ENCODE results near the gene ANKRD23. TPM values are rescaled to one million over a fixed set of nuclear protein-coding genes. Genes with fewer than 3 reads are reported as not detected.

ANKRD23 gene
- total and polyA plus RNA-seq, 12 donors, result 0.96 to 40.0 (median 14.5) TPM

- Histone ChIP-seq H3K27ac (peak overlapping the region in 7 of 10 donors; percentile 27 to 61 (median 54)), H3K27me3 (no peaks in the 10 kb centered on the region), H3K9me3 (no peaks in the 10 kb centered on the region), H3K4me3 (no peak overlapping the region), H3K4me1 (peaks cover 0 to 30% (median 14%) of the 10 kb centered on the region in 9 donors), H3K36me3 (peaks cover 0 to 97% (median 42%) of the 10 kb centered on the region in 9 donors)
- ATAC-seq, result peak; percentile 35 to 83 (median 78)
- no peak for TF ChIP-seq CTCF (IDR thresholded peaks at IDR 0.05)
- peak; percentile 67 to 75 for DNase-seq
- intact Hi-C loops (cut with DNase I), result no loop called here
- WGBS, 2 donors, result 37 to 41% methylated on average over 18 of the region's 18 CpGs
These were observed 10.9 kb downstream of the ANKRD23 start for GRCh38 chr2:96832754-96833507.

GRCh38 chr2:96832408-96832753 is 11.4 kb downstream of the ANKRD23 start:
- H3K36me3 ChIP-seq, result peaks cover 0 to 97% (median 48%) of the 10 kb centered on the region in 9 donors
- H3K27me3 ChIP-seq, result no peaks in the 10 kb centered on the region
- DNase-seq (no peak), ATAC-seq (peak in 4 of 8 donors; percentile 2 to 20 (median 3))
- no peaks in the 10 kb centered on the region for H3K9me3 ChIP-seq
- H3K27ac ChIP-seq, result peak overlapping the region in 6 of 10 donors; percentile 27 to 61 (median 56)
- intact Hi-C loops (cut with DNase I), result no loop called here
- no peak overlapping the region for H3K4me3 ChIP-seq
- 62 to 73% methylated on average over 11 of the region's 11 CpGs for WGBS, 2 donors
- no peak for TF ChIP-seq CTCF (IDR thresholded peaks at IDR 0.05)
- peaks cover 0 to 30% (median 14%) of the 10 kb centered on the region in 9 donors for H3K4me1 ChIP-seq

GRCh38 chr2:96831679-96832078 is 12.1 kb downstream of the ANKRD23 start:
- Histone ChIP-seq H3K27me3 (no peaks in the 10 kb centered on the region), H3K4me3 (no peak overlapping the region), H3K36me3 (peaks cover 0 to 97% (median 55%) of the 10 kb centered on the region in 9 donors), H3K4me1 (peaks cover 0 to 30% (median 14%) of the 10 kb centered on the region in 9 donors), H3K27ac (peak overlapping the region in 1 of 10 donors; percentile 13), H3K9me3 (no peaks in the 10 kb centered on the region)
- no peak for DNase-seq
- intact Hi-C loops (cut with DNase I), result no loop called here
- ATAC-seq, result peak in 7 of 8 donors; percentile 53 to 76 (median 64)
- TF ChIP-seq CTCF (IDR thresholded peaks at IDR 0.05), result no peak
- 67% methylated on average over 10 of the region's 10 CpGs for WGBS, 2 donors

GRCh38 chr2:96830044-96830562 is 13.7 kb downstream of the ANKRD23 start:
- 46 to 55% methylated on average over 5 of the region's 5 CpGs for WGBS, 2 donors
- no peak overlapping the region for H3K4me3 ChIP-seq
- H3K27me3 ChIP-seq, result no peaks in the 10 kb centered on the region
- TF ChIP-seq CTCF (IDR thresholded peaks at IDR 0.05), result no peak
- no peak overlapping the region for H3K27ac ChIP-seq
- ATAC-seq (no peak), DNase-seq (no peak)
- H3K4me1 ChIP-seq, result peaks cover 0 to 30% (median 14%) of the 10 kb centered on the region in 9 donors
- no peaks in the 10 kb centered on the region for H3K9me3 ChIP-seq
- intact Hi-C loops (cut with DNase I), result no loop called here
- H3K36me3 ChIP-seq, result peaks cover 0 to 99% (median 65%) of the 10 kb centered on the region in 9 donors
